ENCODE data around the gene SMC5.
"Not testable (repeated sequence)": the region's sequence is repeated elsewhere in the genome, so short reads cannot be mapped to it uniquely, and the experiment has no call there.

The SMC5 gene

DNA sequence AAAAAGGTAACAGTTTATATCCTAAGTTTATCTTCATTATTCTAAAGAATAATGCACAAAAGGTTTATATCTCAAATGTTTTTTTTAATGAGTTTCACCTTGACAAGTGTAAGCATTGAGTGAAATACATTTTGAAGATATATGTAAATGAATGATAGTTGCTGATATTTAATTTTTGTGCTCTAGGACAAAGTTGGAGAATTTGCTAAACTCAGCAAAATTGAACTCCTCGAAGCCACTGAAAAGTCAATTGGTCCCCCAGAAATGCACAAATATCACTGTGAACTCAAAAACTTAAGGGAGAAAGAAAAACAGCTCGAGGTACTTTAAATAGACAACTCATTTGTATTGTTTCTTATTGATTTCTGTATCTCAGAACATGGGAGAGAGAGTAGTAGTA is 19.5 kb downstream of the SMC5 start:
- DNase-seq, result no peak

- no peak for DNase-seq
Measured at GRCh38 chr9:70283848-70284247, 25.1 kb downstream of the SMC5 start.

- no peak for DNase-seq
Measured at GRCh38 chr9:70285246-70285645, 26.5 kb downstream of the SMC5 start.

DNA sequence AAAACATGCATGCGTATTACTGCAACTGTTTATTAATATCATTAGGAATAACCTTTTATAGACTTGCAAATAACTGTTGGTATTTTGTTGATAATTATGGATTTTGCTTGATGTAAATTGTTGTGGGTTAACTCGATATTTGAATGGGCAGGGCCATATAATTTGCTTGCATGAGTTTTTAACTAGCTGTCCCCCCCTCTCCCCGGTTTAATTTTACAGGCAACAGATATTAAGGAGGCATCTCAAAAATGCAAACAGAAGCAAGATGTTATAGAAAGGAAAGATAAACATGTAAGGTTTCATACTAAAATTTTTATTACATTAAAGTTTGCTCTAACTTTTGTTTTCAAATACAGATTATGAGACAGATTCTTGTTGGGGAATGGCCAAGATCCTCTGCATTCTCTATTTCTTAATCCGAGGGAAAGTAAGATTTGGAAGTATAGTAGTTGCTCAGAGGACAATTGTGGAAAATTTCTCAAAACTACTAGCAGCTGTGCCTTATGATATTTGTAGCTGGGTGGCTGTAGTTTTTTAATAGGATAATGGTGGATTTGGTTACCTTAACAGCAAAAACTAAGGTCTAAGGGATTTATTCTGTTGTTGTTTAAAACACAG is 27.3 kb downstream of the SMC5 start:
- DNase-seq, result no peak

DNA sequence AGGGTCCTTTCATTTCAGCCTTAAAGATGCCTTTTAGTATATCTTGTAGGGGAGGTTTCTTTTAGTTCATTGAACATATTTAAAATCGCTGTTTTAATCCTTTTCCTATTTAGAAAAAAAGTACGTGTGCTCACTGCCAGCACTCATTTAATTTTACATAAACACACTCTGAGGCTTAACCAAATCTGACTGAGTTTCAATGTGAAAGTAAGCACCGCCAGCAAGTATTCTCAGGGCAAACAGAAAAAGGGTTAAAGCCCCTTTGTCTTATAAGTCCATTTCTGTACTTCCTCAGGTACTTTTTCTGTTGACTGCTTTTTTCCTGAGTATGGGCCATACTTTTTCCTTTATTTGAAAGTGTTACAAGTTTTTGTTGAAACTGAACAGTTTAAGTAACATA is 31.8 kb downstream of the SMC5 start:
- DNase-seq, result no peak

DNA sequence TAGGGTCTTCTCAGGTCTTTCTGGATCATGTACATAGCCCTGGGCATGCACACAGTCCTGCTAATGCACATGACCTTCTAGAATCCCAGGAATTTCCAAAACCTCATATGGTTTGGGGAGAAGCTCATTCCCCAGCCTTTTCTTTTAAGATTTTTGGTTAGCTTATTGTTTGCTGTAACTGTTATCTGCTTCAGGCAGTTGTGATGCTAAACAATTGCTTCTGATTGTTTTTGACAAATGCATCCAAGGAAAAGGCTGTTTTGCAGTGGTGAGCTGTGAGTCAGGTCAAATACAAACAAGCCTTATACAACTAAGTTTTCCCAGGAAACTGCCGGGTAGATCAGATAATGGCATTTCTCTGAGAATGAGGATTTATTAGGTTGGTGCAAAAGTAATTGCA is 32.7 kb downstream of the SMC5 start:
- no peak for DNase-seq

DNA sequence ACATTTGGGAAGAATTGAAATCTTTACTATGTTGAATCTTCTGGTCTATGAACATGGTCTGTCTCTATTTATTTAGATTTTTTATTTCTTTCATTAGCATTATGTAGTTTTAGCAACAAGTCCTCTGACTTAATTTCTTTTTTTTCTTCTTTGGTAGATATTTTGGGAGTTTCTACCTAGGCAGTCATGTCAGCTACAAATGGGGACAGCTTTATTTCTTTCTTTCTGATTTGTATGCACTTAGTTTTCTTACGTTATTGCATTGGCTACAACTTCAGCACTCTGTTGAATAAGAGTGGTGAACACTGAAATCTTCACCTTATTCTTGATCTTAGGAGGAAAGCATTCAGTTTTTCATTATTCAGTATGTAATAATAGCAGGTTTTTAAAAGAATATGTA is 33.5 kb downstream of the SMC5 start:
- DNase-seq, result no peak

DNA sequence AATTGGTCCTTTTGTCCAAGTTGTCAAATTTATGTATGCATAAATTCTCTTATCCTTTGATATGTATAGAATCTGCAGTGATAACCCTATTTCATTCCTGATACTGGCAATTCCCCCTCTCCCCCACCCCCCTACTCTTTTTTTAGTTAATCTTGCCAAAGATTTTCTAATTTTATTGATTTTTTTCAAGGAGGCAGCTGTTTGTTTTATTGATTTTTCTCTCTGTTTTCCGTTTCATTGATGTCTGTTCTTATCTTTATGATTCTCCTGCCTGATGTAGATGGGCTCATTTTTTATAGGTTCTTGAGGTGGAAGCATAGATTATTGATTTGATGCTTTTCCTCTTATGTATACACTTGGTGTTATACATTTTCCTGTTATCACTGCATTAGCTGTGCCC is 34.4 kb downstream of the SMC5 start:
- DNase-seq, result no peak

DNA sequence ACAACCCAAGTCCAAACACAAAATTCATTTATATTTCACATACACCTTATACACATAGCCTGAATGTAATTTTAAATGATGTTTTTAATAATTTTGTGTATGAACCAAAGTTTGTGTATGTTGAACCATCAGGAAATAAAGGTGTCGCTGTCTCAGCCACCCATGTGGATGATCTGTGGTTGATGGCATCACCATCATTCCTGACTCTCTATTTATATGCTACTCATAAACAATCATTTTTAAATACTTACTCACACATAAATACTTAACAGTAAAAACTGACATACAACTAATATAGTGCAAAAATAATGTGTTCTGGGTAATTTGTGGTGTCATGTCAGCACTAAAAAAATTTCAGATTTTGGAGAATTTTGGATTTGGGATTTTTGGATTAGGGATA is 38.4 kb downstream of the SMC5 start:
- no peak for DNase-seq

GRCh38 chr9:70298245-70298771 is 39.5 kb downstream of the SMC5 start:
- DNase-seq, result no peak

DNA sequence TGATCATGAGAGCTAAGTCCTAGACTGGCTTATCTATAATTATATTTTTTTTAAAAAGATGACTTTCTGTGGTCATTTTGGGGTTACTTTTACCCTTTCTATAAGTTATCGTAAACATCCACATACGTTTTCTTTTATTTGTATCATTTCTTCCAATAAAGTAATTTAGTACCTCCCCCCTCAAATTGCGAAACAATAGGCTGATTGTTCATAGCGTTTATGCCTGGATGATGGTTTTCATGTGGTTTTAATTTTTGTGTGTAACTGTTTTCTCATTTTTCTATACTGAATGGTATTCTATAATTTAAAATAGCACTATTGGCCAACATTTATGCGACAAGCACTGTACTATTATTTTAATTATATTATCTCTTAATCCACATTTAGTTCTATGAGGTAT is 44.5 kb downstream of the SMC5 start:
- no peak for DNase-seq

DNA sequence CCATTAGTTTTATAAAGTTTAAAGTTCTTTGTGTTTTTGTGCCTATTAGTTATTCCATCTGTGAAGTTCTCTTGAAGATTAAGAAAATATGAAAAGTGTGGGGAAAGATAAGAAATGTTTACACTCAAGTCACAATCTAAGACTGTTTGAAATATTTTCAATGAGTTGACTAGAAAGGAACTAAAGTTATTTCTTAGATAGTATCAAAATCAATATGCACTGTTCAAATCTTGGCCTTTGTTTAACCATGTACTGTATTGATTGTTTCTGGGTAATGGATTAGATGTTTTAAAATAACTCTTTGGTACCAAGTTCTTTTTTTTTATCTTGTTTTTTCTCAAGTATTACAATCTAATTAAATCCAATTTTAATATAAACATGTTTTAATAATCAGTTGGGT is 46.0 kb downstream of the SMC5 start:
- DNase-seq, result no peak

DNA sequence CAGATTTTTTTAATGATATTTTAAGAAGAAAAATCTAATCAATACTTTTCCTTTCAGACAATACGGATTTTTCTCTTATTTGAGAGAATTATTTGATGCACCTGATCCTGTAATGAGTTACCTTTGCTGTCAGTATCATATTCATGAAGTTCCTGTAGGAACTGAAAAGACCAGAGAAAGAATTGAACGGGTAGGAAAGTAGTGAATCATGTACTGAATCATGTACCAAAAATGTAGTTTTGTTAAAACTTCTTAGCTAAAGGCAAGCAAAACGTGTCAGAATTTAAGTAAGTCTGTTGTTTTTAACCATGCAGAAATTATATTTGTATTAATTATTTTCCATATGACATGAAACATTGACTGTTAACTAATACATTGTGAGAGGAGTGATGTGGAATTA is 56.6 kb downstream of the SMC5 start:
- DNase-seq, result no peak

- no peak for DNase-seq
Measured at GRCh38 chr9:70318002-70318401, 59.2 kb downstream of the SMC5 start.

DNA sequence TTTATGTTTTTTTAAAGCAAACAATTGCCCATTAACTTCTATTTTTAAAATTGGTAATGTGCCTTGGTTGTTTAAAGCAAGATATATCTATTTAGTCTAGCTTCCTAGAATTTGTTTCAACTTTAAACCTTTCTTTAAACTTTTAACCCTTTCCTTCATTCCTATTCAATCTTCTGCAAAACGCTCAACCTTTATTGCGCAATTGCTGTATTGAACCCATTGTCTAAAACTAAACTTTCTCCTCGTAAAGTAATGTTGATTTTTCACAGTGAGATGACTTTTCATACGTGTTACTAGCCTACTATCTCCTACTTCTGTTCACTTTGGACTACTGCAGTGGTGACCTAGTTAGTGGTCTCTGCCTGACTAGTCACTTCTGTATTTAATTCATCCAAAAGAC is 63.3 kb downstream of the SMC5 start:
- no peak for DNase-seq

DNA sequence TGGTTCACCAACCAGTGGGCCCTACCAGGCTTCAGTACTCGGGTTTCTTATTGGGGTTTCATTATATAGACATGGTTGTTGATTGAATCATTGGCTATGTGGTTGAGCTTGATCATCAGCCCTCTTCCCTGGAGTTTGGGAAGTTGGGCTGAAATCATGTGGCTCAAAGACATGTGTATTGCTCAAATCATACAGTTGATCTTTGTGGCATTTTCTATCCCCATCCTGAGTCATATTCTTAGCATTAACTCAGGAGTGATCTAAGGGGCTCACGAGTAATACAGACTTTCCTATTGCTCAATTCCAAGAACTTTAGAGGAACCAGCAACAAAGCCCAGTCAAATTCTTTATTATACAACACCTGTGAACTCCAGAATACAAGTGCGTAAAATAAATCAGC is 66.2 kb downstream of the SMC5 start:
- DNase-seq, result no peak

DNA sequence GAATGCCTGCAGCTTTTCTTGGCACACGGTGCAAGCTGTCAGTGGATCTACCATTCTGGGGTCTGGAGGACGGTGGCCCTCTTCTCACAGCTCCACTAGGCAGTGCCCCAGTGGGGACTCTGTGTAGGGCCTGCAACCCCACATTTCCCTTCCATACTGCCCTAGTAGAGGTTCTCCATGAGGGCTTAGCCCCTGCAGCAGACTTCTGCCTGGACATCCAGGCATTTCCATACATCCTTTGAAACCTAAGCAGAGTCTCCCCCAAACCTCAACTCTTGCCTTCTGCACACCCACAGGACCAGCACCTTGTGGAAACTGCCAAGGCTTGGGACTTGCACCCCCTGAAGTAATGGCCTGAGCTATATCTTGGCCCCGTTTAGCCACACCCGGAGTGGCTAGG is 69.8 kb downstream of the SMC5 start:
- DNase-seq, result not testable (repeated sequence)

DNA sequence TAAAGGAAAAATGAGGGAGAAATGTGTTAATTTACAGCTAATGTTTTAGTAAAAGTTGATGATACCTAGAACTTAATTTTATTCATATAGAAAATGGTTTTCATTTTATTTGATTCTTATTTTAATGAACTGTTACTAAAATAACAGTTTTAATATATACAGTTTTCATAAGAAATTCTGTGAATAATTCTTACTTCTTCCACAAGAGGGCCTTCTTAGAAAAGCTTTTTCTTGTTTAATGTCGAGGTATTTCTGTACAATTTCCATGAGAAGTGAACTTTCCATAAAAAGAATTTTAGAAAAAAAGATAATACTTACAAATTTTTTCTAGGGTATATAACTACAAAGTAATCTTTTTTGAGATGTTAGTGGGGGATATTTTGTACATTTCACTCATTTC is 81.8 kb downstream of the SMC5 start:
- no peak for DNase-seq

- no peak for DNase-seq
Measured at GRCh38 chr9:70347046-70347445, 88.3 kb downstream of the SMC5 start.

DNA sequence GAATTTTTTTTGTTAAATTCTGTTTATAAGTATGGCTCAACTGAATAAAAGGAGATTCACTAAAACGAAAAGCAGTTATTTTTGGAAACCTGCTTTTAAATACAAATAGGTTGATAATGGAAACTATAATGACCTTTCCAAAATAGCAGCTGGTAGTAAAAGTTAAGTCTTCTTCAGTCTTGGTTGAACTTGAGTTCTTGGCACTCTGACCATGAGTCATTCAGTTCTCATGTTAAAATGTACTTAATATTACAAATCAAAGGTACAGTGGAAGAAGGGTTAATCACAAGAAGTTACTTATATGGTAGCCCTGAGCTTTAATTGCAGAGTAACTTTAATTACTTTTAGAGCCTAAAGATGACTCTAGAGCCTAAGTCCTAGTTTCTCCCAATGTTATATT is 93.6 kb downstream of the SMC5 start:
- DNase-seq, result no peak

- DNase-seq, result no peak
Measured at GRCh38 chr9:70352802-70353201, 94.0 kb downstream of the SMC5 start.

DNA sequence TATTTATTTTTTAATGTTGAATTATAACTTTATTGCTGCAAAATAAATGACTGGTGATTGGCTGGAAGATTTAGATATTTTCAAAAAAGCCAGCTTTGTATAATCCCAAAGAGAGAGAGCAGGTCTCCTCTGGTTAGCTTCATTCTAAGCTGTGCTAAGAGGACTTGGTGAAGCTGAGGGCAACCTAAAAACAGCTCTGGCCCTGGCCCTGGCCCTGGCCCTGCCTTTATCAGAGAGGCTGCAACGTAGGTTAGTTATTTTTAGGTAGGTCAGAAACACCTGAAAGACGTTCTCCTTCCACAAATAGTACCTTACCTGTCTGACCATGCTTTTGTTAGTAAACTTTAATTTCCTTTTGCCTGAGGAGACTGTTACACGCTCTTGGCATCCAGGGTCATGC is 97.0 kb downstream of the SMC5 start:
- no peak for DNase-seq

GRCh38 chr9:70362952-70363351 is 104.2 kb downstream of the SMC5 start:
- DNase-seq, result no peak

GRCh38 chr9:70363760-70364159 is 105.0 kb downstream of the SMC5 start:
- no peak for DNase-seq

DNA sequence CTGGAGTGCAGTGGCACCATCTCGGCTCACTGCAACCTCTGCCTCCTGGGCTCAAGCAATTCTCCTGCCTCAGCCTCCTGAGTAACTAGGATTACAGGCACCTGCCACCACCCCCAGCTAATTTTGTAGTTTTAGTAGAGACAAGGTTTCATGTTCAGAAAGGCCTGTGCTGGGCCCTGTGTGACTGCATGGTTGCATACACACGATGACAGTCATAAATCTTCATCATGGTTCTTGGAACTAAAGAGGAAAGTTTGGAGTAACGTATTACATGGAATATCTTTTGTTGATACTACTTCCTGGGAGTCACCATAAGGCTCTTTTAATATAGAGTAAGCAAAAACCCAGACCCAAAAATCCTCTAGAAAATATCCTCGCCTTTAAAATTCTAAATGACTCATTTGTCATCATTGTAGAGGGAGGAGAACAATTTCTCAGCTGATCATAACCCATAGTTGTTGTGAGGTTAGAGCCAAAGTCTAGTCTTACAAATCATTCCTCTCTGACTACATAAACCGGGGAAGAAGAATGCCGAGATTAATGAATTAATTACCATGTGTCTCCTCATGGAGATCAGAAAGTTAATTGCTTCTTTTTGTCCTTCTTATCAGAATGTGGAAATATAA is 108.6 kb downstream of the SMC5 start:
- DNase-seq, result no peak

Measured in stimulated activated CD4-positive, alpha-beta T cell treated with anti-CD3 and anti-CD28 coated beads, Interleukin-12 subunit alpha, Interleukin-12 subunit beta, amount 100 ng/mL, for 4 hours (primary cell).